NB4 (cell line): ENCODE data around the gene DISP2.

Source experiments
- DNase-seq: peaks from one replicate; pipeline ENCODE4 v3.0.0; 2010; ENCODE audit warnings: low read depth
- H3K4me3 ChIP-seq: one replicate; pipeline ENCODE4 v1.5.1; 2011; ENCODE audit warnings: mild to moderate bottlenecking, low read depth, low read length, moderate library complexity
- MYC ChIP-seq: IDR thresholded peaks from 2 replicates; pipeline ENCODE4 v1.6.1; 2011; ENCODE audit warnings: low read depth, low read length
- POLR2A ChIP-seq: IDR thresholded peaks from 2 replicates; pipeline ENCODE4 v1.6.1; 2011; ENCODE audit warnings: mild to moderate bottlenecking; ENCODE audit not compliant: insufficient read length; ENCODE audit errors: extremely low read depth
- TF ChIP-seq, protein P1 (sequence below): IDR thresholded peaks from 2 replicates; pipeline ENCODE4 v1.6.1; 2011; ENCODE audit warnings: low read depth, low read length
- TF ChIP-seq, protein P2 (sequence below): IDR thresholded peaks from one replicate; pipeline ENCODE4 v1.5.1; 2012; ENCODE audit warnings: low read depth, low read length

Gene DISP2

DNA sequence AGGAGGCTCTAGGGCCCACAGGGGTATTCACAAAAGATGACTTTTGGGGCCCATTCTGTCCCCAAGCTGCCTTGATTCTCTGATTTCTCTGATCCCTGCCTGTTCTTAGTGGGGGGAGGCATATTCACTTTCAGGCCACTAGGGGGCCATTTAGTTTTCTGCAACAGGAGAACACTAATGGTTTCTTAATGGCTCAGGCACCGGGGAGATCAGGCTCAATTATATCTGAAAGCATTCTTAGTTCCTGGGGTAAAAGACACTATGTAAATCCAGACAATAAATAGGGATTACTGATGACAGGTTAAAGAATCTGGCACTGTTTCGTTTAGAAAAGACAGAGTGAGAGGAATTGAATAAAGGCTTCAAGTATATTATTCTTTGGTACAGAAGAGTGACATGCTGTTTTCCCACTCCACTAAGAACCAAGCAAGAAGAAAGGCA is 37.1 kb upstream of the DISP2 start:
- TF ChIP-seq, protein P1, sequence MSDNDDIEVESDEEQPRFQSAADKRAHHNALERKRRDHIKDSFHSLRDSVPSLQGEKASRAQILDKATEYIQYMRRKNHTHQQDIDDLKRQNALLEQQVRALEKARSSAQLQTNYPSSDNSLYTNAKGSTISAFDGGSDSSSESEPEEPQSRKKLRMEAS, result no peak
- TF ChIP-seq, protein P2, sequence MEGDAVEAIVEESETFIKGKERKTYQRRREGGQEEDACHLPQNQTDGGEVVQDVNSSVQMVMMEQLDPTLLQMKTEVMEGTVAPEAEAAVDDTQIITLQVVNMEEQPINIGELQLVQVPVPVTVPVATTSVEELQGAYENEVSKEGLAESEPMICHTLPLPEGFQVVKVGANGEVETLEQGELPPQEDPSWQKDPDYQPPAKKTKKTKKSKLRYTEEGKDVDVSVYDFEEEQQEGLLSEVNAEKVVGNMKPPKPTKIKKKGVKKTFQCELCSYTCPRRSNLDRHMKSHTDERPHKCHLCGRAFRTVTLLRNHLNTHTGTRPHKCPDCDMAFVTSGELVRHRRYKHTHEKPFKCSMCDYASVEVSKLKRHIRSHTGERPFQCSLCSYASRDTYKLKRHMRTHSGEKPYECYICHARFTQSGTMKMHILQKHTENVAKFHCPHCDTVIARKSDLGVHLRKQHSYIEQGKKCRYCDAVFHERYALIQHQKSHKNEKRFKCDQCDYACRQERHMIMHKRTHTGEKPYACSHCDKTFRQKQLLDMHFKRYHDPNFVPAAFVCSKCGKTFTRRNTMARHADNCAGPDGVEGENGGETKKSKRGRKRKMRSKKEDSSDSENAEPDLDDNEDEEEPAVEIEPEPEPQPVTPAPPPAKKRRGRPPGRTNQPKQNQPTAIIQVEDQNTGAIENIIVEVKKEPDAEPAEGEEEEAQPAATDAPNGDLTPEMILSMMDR, result peak; percentile 93
- TF ChIP-seq MYC, result no peak
- peak; percentile 73 for DNase-seq
- no peak overlapping the region for H3K4me3 ChIP-seq

DNA sequence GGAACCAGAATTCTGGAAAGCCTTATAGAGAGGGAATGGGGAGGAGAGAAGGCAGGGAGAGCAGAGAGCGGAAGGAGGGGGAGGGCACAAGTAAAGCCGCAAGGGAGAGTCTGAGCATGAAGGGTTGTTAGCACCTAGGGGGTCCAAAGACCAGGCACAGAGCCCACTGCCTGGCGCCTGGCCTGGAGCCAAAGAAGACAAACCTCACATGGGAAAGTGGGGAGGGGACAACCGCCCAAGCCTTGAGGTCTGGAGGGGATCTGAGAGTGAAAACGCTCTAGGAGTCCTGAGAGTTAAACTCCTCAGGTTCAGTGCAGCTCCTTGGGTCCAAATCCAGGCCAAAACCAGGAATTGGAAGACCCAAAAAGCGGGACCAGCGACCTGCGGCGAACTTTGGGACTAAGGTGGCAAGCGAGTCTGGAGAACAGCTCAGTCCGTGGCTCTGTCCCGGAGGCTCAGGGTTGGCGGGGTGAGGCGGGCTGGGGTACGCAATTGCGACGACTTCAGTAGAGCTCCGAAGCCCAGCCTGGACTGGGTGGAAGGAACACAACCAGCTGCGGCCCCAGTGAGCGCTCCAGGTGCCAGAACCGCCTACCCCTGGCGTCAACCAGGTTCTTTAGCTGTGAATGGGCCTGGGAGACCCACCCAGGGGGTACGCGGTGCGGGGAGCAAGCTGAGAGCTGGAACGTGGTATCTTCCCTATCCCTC is 35.3 kb upstream of the DISP2 start:
- TF ChIP-seq MYC (no peak), POLR2A (no peak)
- TF ChIP-seq, protein P2, result no peak
- TF ChIP-seq, protein P1, result no peak

GRCh38 chr15:40323239-40323952 is 34.6 kb upstream of the DISP2 start, which contains the start of gene INAFM2:
INAFM2 (plus strand) TSS chr15:40323692; CDS start chr15:40324056, 364 bp downstream.
- DNase-seq, result peak; percentile 98
- peak within 1 kb of the TSS; percentile 60 for H3K4me3 ChIP-seq
- TF ChIP-seq, protein P2, result no peak
- TF ChIP-seq POLR2A, result peak; percentile 69
- TF ChIP-seq, protein P1, result peak; percentile 86
- TF ChIP-seq MYC, result no peak; the same call in 1 of the 2 replicates

More for the DNA sequence above, 35.3 kb upstream of the DISP2 start:
- no peak overlapping the region for H3K4me3 ChIP-seq
- DNase-seq, result no peak

DNA sequence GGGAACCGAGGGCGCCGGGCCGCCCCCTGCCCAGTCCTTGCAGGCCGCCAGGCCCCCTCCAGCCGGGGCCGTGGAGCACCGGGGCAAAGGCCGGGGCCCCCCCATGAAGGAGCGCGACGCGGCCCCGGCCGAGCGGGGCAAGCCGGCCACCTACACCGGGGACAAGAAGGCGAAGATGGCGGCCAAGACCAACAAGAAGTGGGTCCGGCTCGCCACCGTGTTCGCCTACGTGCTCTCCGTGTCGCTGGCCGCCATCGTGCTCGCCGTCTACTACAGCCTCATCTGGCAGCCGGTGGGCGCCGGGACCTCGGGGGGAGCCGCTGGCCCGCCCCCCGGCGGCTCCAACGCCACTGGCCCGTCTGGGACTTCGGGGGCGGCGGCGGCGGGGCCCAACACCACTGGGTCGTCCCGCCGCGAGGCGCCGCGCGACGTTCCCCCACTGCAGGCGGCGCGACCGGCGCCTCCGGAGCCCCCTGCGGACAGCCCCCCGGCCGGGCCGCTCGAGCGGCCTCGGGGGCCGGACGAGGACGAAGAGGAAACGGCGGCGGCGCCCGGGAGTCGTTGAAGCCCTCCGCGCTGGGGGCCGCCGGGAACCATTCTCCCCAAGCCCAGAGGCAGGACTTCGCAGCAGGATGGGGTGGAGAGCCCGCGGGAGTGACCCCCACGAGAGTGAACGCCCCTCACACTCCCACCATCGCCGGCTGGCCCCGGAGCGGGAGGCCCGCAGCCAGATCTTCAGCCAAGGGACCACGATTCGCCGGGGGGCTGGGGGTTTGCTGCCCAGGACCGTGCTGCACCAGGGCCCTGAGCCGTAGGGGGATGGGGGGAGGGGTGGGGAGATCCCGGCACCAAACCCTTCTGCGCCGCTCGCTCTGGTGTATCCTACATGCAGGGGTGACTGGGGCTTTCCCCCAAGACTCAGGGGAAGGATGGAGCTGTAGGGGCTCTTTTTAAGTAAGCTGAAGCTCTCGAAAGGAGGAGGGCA is 33.8 kb upstream of the DISP2 start:
- H3K4me3 ChIP-seq, result peak overlapping the region; percentile 60
- peak; percentile 52 for DNase-seq
- TF ChIP-seq, protein P1, result no peak
- TF ChIP-seq POLR2A, result no peak
- TF ChIP-seq, protein P2, result no peak
- TF ChIP-seq MYC, result no peak

DNA sequence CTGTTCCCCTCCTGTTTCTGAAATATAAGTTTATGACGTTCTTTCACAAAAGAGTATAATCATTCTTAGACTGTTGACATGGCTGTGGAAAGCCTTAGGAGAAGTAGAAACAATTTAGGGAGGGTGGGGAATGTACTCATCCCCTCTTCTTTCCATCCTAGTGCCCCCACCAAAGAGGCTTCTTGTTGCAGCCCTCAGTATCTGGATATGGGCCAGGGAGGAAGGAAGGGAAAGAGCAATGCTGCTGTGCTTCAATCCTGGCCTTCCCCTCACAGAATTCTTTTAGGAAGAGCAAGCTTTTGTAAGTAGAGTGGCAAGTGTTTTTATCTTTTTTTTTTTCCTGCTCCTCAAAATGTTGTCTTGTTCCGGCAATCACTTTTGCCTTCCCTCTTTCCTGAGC is 32.8 kb upstream of the DISP2 start:
- H3K4me3 ChIP-seq, result peak overlapping the region; percentile 47
- TF ChIP-seq POLR2A, result no peak
- TF ChIP-seq, protein P1, result no peak
- no peak for DNase-seq
